HepG2 (cell line): ENCODE results near the gene CD72. TPM values are rescaled to one million over a fixed set of nuclear protein-coding genes. Genes with fewer than 3 reads are reported as not detected.

Source experiments
- CC2D1A ChIP-seq: sonication (generic); formaldehyde crosslinking; IDR thresholded peaks from 2 replicates; pipeline ENCODE4 v1.8.1; 2023; ENCODE audit warnings: mild to moderate bottlenecking, missing genetic modification reagents
- EED ChIP-seq: sonication (generic); formaldehyde crosslinking; IDR thresholded peaks from 2 replicates; pipeline ENCODE4 v1.5.0; 2020; ENCODE audit warnings: mild to moderate bottlenecking, missing genetic modification reagents
- FOXJ3 ChIP-seq: sonication (generic); formaldehyde crosslinking; IDR thresholded peaks from 2 replicates; pipeline ENCODE4 v1.4.0; 2020; ENCODE audit warnings: missing genetic modification reagents, mild to moderate bottlenecking, borderline replicate concordance
- HES4 ChIP-seq: sonication (generic); formaldehyde crosslinking; IDR thresholded peaks from 2 replicates; pipeline ENCODE4 v1.9.0; 2021; ENCODE audit warnings: mild to moderate bottlenecking, missing genetic modification reagents, borderline replicate concordance
- HNF4A ChIP-seq: sonication (generic); formaldehyde crosslinking; IDR thresholded peaks from 2 replicates; pipeline ENCODE4 v1.4.0; 2020; ENCODE audit warnings: missing genetic modification reagents
- MXD4 ChIP-seq: IDR thresholded peaks from 2 replicates; pipeline ENCODE4 v1.6.1; 2016; ENCODE audit warnings: mild to moderate bottlenecking, missing biosample characterization, missing genetic modification reagents
- PHF20 ChIP-seq: sonication (generic); formaldehyde crosslinking; IDR thresholded peaks from 2 replicates; pipeline ENCODE4 v1.5.0; 2020; ENCODE audit warnings: mild to moderate bottlenecking, missing genetic modification reagents
- PHF5A ChIP-seq: IDR thresholded peaks from one replicate; pipeline ENCODE4 v1.6.1; 2018; ENCODE audit warnings: low read depth, missing genetic modification reagents; ENCODE audit not compliant: unreplicated experiment
- RBFOX2 ChIP-seq: fragments of 200-400 bp; formaldehyde crosslinking; IDR thresholded peaks from 2 replicates; pipeline ENCODE4 v1.6.1; 2017; ENCODE audit warnings: low read depth, mild to moderate bottlenecking, low read length
- SKI ChIP-seq: fragments of 450-650 bp; IDR thresholded peaks from one replicate; pipeline ENCODE4 v1.6.1; 2018; ENCODE audit warnings: mild to moderate bottlenecking; ENCODE audit not compliant: partially characterized antibody
- SP4 ChIP-seq: sonication (generic); formaldehyde crosslinking; IDR thresholded peaks from 2 replicates; pipeline ENCODE4 v1.8.1; 2023; ENCODE audit warnings: mild to moderate bottlenecking, missing genetic modification reagents
- THAP9 ChIP-seq: sonication (generic); formaldehyde crosslinking; IDR thresholded peaks from 2 replicates; pipeline ENCODE4; 2020; ENCODE audit warnings: missing genetic modification reagents, mild to moderate bottlenecking, borderline replicate concordance
- ZBTB49 ChIP-seq: sonication (generic); formaldehyde crosslinking; IDR thresholded peaks from 2 replicates; pipeline ENCODE4 v1.4.0; 2020; ENCODE audit warnings: missing genetic modification reagents, borderline replicate concordance
- ZBTB7A ChIP-seq: sonication (generic); formaldehyde crosslinking; IDR thresholded peaks from 2 replicates; pipeline ENCODE4 v1.8.0; 2022; ENCODE audit warnings: mild to moderate bottlenecking, missing genetic modification reagents
- ZC3H13 ChIP-seq: sonication (generic); formaldehyde crosslinking; IDR thresholded peaks from 2 replicates; pipeline ENCODE4 v1.8.1; 2023; ENCODE audit warnings: mild to moderate bottlenecking, missing genetic modification reagents, moderate library complexity
- ZNF18 ChIP-seq: sonication (generic); formaldehyde crosslinking; IDR thresholded peaks from 2 replicates; pipeline ENCODE4 v1.8.0; 2022; ENCODE audit warnings: mild to moderate bottlenecking, missing genetic modification reagents; ENCODE audit not compliant: insufficient replicate concordance
- ZNF329 ChIP-seq: sonication (generic); formaldehyde crosslinking; IDR thresholded peaks from 2 replicates; pipeline ENCODE4 v1.9.0; 2021; ENCODE audit warnings: low read depth, mild to moderate bottlenecking, missing genetic modification reagents
- ZNF451 ChIP-seq: sonication (generic); formaldehyde crosslinking; IDR thresholded peaks from 2 replicates; pipeline ENCODE4 v1.5.0; 2020; ENCODE audit warnings: mild to moderate bottlenecking, missing genetic modification reagents
- ZNF510 ChIP-seq: sonication (generic); formaldehyde crosslinking; IDR thresholded peaks from 2 replicates; pipeline ENCODE4 v1.4.0; 2020; ENCODE audit warnings: low read depth, mild to moderate bottlenecking, missing genetic modification reagents
- ZNF572 ChIP-seq: sonication (generic); formaldehyde crosslinking; IDR thresholded peaks from 2 replicates; pipeline ENCODE4 v1.5.1; 2020; ENCODE audit warnings: mild to moderate bottlenecking, missing genetic modification reagents
- ZNF780A ChIP-seq: sonication (generic); formaldehyde crosslinking; IDR thresholded peaks from 2 replicates; pipeline ENCODE4 v1.8.0; 2022; ENCODE audit warnings: mild to moderate bottlenecking, missing genetic modification reagents, moderate library complexity
- polyA plus RNA-seq, 8 experiments: library from polyadenylated mRNA; depleted of rRNA in 3 of 8; stranded (reverse) in 7 of 8; unstranded in 1 of 8; fragments of >200 nt; fragmentation: Illumina TruSeq in 4 of 8; extraction: Trizol in 4 of 8; gene quantifications; 2 replicates each; pipeline versions ENCODE4 v1.2.1 to v1.2.3, GENCODE V29; 2011 to 2016; ENCODE audit warnings: low read depth in 4 of 8, missing spikeins in 1 of 8, mixed read lengths in 1 of 8; ENCODE audit not compliant: insufficient read depth in 1 of 8
- total RNA-seq, 5 experiments: library from RNA; depleted of rRNA; stranded (reverse); fragments of >200 nt; fragmentation: Illumina TruSeq; extraction: Trizol; gene quantifications; 2 replicates each; pipeline ENCODE4 v1.2.3, GENCODE V29; 2016; ENCODE audit warnings: low read depth in 1 of 5
- TF ChIP-seq, protein P1 (sequence below): IDR thresholded peaks from 2 replicates; pipeline ENCODE4 v1.6.1; 2016; ENCODE audit warnings: missing compliant biosample characterization, missing genetic modification reagents, borderline replicate concordance

CD72 gene
- total and polyA plus RNA-seq, 2 of the 13 experiments (the other 11 are each of a cell fraction or from before 2014, with no cell fraction given): 0.18 to 1.1 TPM

DNA sequence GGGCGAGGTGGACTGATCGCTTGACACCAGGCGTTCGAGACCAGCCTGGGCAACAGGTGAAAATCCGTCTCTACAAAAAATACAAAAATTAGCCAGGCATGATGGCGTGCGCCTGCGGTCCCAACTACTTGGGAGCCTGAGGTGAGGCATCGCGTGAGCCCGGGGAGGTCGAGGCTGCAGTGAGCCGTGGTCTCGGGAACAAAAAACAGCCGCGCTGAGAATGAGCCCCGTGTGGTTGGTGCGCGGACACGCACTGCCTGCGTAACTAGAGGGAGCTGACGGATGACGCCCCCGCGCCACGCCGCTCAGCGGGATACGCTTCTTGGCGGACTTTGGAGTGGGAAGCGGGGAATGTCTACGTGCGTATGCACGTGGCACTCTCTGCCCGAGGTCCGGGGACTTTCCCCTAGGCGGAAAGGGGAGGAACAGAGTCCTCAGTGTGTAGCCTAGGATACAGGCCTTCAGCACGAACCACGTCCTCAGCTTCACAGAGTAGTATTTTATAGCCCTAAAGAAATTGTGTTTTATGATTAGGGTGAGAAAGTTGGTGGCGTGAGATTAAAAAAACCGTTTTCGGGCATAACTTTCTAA, 39.4 kb upstream of the CD72 start, which contains the start of gene RMRP (continued):
- TF ChIP-seq, protein P1, sequence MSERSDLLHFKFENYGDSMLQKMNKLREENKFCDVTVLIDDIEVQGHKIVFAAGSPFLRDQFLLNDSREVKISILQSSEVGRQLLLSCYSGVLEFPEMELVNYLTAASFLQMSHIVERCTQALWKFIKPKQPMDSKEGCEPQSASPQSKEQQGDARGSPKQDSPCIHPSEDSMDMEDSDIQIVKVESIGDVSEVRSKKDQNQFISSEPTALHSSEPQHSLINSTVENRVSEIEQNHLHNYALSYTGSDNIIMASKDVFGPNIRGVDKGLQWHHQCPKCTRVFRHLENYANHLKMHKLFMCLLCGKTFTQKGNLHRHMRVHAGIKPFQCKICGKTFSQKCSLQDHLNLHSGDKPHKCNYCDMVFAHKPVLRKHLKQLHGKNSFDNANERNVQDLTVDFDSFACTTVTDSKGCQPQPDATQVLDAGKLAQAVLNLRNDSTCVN (CRISPR knock-in tag): no peak; the same call in 1 of the 2 replicates
- TF ChIP-seq ZNF18 (CRISPR knock-in tag): peak; percentile 92
- TF ChIP-seq HES4 (CRISPR knock-in tag): peak; percentile 63; the same call in 1 of the 2 replicates
- peak; percentile 68 for TF ChIP-seq PHF20 (CRISPR knock-in tag)
- 0 out of 2 replicates have a peak, but pooled peaks have one; percentile 75 for TF ChIP-seq SP4 (CRISPR knock-in tag)
- TF ChIP-seq ZNF451 (CRISPR knock-in tag): peak; percentile 65; the same call in 1 of the 2 replicates
- TF ChIP-seq ZNF780A: peak; percentile 96; the same call in 1 of the 2 replicates
- TF ChIP-seq CC2D1A: peak; percentile 99
- 0 out of 2 replicates have a peak, but pooled peaks have one; percentile 72 for TF ChIP-seq ZNF572
- TF ChIP-seq SKI: peak; percentile 44
- peak; percentile 89 for TF ChIP-seq ZBTB7A (CRISPR knock-in tag)
- peak; percentile 28; the same call in 1 of the 2 replicates for TF ChIP-seq ZNF329 (CRISPR knock-in tag)
- peak; percentile 90 for TF ChIP-seq MXD4 (CRISPR knock-in tag)
- peak; percentile 75 for TF ChIP-seq ZNF510 (CRISPR knock-in tag)
- TF ChIP-seq HNF4A (CRISPR knock-in tag): peak; percentile 98
- TF ChIP-seq EED (CRISPR knock-in tag): peak; percentile 96
- TF ChIP-seq ZC3H13 (CRISPR knock-in tag): peak; percentile 88
- TF ChIP-seq ZBTB49 (CRISPR knock-in tag): no peak
- no peak for TF ChIP-seq RBFOX2
- peak; percentile 77; the same call in 1 of the 2 replicates for TF ChIP-seq THAP9
- no peak for TF ChIP-seq PHF5A (CRISPR knock-in tag)
- TF ChIP-seq FOXJ3 (CRISPR knock-in tag): peak; percentile 80; the same call in 1 of the 2 replicates
